ENCODE measurements around the gene SLC39A2.

DNA sequence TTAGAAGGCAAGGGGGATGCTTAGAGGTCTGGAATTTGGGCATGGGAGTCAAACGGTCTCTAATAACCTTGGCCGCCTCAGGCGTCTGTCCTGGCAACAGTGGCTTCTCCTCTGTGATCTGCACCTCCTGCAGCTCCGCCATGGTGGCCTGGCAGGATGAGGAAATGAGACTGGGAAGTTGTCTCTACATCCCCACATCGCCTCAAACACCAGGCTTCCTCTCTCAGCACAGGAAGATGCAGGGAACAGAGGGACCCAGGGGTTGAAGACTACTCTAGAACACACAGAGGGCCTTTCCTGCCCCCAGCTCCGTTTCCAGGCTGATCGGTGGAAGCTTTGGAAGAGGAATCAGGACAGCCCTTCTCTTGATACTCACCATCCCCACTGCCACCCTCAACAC, 24.1 kb downstream of the SLC39A2 start:
- TF ChIP-seq, protein P1, sequence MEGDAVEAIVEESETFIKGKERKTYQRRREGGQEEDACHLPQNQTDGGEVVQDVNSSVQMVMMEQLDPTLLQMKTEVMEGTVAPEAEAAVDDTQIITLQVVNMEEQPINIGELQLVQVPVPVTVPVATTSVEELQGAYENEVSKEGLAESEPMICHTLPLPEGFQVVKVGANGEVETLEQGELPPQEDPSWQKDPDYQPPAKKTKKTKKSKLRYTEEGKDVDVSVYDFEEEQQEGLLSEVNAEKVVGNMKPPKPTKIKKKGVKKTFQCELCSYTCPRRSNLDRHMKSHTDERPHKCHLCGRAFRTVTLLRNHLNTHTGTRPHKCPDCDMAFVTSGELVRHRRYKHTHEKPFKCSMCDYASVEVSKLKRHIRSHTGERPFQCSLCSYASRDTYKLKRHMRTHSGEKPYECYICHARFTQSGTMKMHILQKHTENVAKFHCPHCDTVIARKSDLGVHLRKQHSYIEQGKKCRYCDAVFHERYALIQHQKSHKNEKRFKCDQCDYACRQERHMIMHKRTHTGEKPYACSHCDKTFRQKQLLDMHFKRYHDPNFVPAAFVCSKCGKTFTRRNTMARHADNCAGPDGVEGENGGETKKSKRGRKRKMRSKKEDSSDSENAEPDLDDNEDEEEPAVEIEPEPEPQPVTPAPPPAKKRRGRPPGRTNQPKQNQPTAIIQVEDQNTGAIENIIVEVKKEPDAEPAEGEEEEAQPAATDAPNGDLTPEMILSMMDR (conservative IDR thresholded peaks at IDR 0.05 in 1 of 2, IDR thresholded peaks at IDR 0.05 in 1 of 2; ENCODE audit: extremely low read depth in 1 of 2, insufficient read depth in 1 of 2, low read depth in 1 of 2, low read length in 2 of 2): no peak
- TF ChIP-seq EZH2 (IDR thresholded peaks at IDR 0.05; ENCODE audit: borderline replicate concordance, low read length): no peak
